Umbilical cord (tissue), 2 donors: ENCODE measurements around the gene ATXN10. TPM values are rescaled to one million over a fixed set of nuclear protein-coding genes. Genes with fewer than 3 reads are reported as not detected.
A peak's percentile ranks its signal among the peaks of the same experiment; 100 is the strongest.
"Not testable (repeated sequence)": the region's sequence is repeated elsewhere in the genome, so short reads cannot be mapped to it uniquely, and the experiment has no call there.

Source experiments
- DNase-seq: peaks from one replicate; pipeline ENCODE4 v3.0.0-alpha.2; 2015; ENCODE audit warnings: low spot score
- total RNA-seq: library from RNA; depleted of rRNA; stranded (reverse); fragments of >200 nt; gene quantifications from one replicate; pipeline ENCODE4 v1.2.3, GENCODE V29; 2014; ENCODE audit warnings: low replicate concordance; ENCODE audit not compliant: insufficient read depth

The ATXN10 gene
- total RNA-seq, 1 donor from 2014 or later: 175 TPM

DNA sequence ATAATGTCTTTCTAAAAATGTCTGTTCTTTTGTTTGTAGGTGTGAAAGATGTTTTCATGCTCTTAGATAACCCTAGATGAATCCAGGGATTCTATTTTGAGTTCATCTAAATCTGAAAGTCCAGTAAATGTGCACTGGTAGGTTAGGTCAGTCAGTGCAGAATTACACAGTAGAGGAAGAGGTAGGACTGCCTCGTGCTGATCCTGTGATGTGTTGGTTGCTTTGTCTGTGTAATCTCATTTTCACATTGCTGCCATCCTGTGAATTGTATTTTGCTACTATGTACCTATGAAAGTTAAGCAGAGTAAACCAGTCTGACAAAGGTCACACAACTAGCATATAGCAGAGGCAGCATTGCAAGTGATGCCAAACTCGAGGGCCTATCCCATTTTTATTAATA is 36.5 kb downstream of the ATXN10 start:
- DNase-seq: no peak

DNA sequence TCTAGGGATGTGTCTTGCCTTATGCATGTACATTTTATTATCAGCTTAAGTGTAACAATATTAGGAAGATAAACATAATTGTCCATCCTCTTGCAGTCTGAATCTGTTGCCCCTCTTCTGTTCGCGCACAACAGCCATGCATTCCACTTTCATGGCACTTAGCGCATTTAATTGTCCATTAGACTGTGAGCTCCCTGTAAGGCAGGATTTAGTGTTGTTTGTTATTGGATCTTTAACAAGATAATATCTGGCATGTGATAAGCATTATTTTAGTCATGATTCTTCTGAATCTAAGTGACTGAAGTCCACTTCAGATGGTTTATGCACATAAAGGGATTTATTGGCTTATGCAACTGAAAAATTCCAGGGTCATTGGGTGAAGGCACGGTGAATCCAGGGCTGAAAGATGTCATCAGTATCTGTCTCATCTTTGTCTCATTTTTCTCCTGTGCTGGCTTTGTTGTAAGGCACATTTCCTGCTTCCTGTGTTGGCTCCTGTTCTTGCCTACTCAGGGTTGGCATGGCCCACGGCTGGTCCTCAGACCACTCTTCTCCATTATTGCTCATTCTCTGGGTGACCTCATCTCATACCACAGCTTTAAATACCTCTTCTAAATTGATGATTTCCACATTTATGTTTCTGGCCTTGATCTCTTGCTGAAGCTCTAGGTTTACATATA is 37.6 kb downstream of the ATXN10 start:
- DNase-seq: no peak

DNA sequence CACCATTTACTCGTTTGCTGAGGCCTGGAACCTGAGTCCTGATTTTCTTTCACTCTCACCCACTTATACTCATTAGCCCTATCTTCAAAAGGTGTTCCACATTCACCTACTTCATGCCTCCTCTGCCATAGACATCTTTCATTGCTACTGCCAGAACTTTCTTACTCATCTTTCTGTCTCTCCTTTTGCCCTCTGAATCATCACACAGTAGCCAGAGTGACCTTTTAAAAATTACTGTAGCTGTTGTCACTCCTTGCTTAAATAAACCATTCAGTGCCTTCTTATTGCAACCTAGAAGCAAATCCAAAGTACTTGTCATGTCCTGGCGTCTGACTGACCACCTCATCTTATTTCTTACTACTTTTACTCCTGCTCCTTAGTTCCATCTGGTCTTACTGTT is 38.2 kb downstream of the ATXN10 start:
- DNase-seq: no peak

DNA sequence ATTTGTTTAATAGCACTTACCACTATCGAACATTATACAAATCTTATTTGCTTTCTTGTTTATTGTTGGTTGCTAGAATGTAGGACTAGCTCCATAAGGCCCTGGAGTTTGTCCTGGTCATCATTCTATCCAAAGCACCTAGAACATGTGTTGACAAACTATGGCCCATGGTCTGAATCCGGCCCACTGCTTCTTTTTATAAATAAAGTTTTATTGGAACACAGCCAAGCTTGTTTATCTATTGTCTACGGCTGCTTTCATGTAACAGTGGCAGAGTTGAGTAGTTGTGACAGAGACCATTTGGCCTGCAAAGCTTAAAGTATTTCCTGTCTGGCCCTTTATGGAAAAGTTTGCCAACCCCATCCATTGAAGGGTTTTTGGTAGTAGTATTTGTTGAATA is 38.8 kb downstream of the ATXN10 start:
- DNase-seq: no peak

DNA sequence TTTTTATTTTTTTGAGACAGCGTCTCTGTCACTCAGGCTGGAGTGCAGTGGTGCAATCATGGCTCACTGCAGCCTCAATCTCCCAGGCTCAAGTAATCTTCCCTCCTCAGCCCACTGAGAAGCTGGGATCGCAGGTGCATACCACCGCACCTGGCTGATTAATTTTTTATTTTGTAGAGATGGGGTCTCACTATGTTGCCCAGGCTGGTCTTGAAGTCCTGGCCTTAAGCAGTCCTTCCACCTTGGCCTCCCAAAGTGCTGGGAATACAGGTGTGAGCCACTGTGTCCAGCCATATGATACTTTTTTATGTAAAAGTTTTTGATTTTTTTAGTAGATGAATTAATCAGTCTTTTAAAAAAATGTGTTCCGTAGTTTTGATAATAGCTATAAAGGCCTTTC is 42.8 kb downstream of the ATXN10 start:
- not testable (repeated sequence) for DNase-seq

DNA sequence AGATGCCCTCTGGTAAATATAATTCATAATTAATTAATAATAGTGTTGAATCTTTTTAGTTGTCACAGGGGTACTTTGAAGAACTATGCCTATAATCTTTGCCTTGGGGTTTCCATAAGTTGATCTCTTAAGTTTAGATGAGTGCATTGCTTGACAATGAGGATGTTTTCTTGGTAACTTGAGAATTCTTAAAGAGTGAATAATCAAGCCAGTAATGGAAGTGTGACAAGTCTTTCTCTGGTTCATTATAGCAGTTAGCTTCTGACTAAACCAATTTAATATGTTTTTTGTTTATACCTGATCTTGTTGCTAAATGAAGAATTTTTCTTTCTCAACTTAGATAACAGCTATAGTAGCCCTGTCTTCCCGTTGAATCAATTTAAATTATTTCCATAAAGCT is 46.2 kb downstream of the ATXN10 start:
- peak; percentile 13 for DNase-seq

DNA sequence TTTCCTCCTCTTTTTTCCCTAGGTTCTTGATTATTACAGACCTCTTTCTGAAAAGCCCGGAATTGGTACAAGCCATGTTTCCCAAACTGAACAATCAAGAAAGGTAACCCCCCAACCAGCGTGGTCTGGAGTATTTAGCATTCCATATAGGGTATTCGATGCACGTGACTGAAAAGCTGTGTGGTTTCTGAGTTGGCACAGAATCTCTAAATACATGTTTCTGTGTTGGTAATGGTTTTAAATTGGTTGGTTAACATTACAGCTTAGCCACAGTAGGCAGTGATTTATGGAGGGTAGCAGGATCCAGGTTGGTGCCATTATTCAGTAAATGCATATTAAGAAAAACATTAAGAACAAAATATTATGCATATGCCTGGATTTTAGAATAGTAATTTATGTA is 46.8 kb downstream of the ATXN10 start:
- no peak for DNase-seq

DNA sequence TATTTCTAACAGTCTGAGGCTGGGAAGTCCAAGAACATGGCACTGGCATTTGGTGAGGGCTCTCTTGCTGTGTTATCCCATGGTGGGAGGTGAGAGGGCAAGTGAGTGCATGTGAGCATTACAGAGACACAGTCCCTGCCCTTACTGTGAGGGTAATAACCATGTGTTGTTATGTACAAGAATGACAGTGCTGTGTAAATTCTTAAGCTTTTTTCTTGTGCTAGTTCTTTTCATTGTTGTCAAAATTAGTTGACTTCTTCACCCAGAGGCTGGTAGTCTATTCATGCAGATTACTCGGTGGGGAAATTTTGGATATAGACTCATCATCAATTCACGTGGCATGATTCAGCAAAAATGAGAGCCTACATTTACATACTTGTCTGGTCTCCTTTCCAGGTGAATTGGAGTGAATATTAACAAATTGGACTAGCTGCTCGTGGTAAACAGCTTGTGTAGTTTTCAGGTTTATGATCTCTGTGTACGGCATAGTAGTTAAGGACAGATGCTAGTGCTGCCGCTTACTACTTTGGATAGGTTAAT is 49.3 kb downstream of the ATXN10 start:
- no peak for DNase-seq

DNA sequence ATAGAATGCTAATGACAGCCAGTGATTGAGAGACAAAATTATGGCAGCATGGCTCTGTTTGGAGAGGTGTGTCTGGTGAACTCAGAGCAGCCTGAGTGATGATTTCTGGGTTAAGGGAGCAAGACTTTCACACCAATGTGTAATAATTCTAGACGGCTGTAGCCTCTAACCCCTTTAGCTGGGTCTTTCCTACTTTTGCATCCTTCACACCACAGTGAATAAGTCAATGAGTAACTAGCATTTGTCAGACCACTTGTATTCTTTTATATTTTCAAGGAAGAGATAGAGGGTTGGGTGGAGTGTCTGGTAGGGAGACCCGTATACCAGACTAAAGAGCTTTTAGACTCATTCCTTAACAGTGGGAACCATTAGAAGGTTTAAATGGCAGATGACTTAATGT is 50.4 kb downstream of the ATXN10 start:
- DNase-seq: no peak

DNA sequence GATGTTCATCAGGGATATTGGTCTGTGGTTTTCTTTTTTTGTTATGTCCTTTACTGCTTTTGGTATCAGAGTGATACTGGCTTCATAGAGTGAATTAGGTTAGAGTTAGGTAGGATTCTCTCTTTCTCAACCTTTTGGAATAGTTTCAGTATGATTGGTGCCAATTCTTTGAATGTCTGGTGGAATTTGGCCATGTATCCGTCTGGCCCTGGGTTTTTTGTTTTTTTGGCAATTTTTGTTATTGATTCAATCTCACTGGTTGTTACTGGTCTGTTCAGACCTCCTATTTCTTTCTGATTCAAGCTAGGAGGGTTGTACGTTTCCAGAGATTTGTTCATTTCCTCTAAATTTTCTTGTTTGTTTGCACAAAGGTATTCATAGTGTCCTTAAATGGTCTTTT is 54.4 kb downstream of the ATXN10 start:
- no peak for DNase-seq

DNA sequence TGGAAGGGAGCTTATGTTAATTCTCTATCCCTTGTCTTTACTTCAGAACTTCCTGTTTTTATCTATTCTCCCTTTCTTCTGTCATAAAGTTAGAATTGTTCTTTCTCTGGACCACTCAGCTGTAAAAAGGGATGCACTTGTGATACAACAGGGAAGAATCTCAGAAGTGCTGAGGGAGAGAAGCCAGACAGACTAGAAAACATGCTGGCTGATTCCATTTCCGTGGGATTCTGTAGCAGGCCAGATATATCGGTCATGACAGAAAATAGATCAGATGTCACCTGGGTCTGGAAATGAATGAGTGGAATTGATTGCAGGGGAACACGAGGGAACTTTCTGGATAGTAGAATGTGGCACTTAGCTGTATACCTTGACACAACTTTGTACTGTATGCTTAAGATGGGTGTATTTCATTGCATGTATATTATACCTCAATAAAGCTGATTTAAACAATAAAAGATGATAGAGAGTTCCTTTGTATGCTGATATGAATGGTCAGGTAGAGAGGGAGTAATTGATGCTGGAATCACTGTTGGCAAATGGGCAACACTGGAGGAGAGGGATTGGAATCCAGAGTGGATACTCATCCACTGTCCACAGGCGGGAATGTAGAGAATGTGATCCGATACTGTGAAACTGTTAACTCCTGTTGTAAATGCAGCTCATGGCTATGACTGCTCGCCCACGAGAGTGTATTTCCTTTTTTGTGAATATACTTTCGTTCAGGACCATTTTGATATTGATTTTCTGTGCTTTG is 59.6 kb downstream of the ATXN10 start:
- DNase-seq: peak; percentile 23

DNA sequence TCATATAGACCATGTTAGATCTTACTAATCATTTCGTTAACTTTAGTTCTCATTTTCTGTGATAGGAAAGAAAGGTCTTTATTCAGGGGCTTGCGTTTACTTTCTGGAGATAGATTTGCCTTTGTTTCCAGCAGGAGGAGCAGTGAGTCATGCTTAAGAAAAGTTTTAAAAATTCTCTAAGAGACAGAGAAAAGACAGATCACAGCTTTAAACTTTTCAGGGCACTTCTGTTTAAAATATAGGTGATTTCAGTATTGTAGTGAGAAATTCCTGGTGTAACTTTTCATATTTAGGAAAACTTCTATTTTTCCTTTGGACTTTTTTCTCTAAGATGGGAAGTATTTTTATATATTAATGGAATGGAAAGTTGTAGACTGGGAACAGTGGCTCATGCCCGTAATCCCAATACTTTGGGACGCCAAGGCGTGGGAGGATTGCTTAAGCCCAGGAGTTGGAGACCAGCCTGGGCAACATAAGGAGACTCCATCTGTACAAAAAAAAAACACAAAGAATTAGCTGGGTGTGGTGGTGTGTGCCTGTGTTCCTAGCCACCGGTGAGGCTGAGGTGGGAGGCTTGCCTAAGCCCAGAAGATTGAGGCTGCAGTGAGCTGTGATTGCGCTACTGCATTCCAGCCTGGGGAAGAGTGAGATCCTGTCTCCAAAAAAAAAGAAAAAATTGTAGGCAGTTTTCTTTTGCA is 60.3 kb downstream of the ATXN10 start:
- peak; percentile 42 for DNase-seq

DNA sequence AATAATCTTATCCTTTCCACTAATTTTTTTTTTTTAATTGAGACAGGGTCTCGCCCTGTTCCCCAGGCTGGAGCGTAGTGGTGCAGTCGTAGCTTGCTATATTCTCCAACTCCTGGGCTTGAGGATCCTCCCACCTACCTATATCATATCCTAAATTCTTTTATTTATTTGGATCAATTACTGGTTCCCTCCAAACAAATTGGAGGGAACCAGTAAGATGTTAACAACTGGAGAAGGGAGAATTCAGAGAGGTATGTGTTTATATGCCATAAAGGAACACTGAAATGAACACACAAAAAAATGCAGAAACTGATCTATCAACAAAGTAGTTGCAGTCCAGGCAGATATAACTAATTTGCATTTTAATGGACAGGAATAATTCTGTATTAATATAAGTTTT is 63.6 kb downstream of the ATXN10 start:
- DNase-seq: no peak

DNA sequence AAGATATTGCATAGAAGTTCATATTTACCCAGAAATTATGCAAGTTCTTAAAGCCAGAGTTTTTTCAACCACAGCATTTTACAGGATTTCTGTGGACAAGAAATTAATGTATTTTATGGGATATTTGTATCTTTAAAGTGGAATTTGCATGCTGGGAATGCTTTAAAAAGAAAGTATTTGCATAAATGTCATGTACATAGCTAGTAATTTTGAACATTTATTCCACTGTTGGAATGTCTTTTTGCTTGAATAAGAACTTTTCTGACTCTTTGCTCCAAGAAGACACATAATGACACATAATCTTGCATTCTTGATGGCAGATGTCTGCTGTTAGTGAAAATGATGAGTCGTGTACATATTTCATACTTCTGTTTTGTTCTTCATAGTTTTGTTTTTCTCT is 66.6 kb downstream of the ATXN10 start:
- DNase-seq: no peak

DNA sequence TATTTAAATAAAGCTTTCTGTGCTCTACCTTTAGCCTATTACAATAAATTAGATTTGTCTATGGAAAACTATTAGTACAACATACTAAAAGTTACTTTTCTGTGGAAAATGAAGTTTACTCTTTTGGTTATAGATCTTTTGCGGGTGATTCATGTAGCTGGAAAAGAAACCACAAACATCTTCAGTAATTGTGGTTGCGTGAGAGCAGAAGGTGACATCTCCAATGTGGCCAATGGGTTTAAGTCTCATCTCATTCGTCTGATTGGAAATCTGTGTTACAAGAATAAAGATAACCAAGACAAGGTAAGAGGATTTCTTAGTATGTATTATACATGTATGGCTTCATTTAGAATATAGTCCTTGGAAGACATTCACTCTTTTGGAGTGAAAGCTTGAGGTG is 68.6 kb downstream of the ATXN10 start:
- no peak for DNase-seq

DNA sequence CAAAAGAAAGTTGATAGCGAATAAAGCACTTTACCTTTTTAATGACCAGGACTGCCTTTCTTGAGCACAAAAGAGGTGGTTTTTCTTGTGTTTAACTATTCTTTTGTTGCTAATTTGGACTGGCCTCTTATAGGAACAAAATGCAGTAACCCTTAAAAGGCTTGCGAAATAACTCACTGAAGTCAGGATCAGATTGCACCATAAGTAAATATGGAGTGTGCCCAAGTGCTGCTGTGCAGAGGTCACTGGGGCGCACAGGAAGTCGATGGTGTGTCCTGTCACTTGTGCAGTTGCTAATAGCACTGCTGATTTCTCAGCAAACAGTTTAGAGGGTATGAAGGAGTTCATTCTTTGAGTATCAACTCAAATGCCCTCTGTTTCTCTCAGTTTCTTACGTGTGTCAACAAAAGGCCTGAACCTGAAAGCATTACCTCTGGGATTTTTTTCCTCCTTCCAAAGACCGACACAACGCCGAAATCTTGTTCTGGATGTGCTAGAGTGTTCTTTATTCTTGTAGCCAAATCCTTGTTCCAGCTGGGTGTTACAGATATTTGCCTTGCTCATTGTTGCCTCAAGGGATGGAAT is 71.3 kb downstream of the ATXN10 start:
- no peak for DNase-seq

DNA sequence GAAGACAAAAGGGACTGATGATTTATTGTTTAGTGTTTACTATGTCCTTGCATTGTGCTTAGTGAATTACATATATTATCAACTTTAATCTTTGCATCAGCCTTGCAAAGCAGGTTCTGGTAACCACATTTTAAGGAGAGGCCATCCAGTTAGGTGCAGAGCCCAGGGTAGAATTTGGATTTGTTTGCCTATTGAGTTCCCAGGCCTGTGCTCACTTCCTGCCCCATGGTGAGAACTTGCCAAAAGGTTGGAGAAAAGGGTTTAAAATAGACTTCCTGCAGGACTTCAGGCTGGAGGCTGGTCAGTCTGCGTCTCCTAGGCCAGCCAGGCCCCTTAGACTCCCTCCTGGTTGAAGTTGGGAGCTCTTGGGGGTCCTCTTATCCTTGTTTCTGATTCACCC is 72.1 kb downstream of the ATXN10 start:
- no peak for DNase-seq

DNA sequence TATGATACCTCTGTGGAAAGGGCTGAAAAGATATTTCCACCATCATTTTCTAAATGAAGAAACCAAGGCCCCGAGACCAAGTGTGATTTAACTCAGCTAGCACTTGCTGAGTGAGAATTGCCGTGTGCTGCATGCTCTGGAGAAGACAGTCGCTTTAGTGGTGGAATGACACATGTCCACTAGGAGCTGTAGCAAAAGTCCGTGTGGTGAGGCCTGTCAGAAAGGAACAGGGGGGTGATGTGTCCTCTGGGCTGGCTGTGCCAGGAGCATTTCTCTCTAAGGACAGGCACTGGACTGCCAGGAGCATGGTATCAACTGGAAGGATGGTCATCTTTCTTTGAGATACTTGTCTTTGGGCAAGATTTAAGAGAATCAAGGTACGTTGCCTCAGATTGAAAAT is 72.8 kb downstream of the ATXN10 start:
- DNase-seq: no peak

DNA sequence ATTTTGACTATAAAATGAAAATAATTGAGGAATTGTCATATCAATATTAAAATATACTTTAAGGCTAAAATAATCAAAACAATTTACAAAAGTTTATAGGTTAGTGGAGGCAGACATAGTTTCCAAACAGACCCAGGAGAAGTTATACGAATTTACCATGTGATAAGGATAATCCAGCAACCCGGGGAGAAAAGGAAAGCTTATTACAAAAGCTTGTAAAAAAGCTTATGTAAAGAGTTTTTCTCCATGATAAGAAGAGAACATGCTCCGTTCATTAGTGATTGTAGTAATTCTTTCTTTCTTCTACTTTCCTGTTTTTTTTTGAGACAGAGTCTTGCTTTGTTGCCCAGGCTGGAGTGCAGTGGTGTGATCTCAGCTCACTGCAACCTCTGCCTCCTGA is 79.0 kb downstream of the ATXN10 start:
- DNase-seq: no peak

DNA sequence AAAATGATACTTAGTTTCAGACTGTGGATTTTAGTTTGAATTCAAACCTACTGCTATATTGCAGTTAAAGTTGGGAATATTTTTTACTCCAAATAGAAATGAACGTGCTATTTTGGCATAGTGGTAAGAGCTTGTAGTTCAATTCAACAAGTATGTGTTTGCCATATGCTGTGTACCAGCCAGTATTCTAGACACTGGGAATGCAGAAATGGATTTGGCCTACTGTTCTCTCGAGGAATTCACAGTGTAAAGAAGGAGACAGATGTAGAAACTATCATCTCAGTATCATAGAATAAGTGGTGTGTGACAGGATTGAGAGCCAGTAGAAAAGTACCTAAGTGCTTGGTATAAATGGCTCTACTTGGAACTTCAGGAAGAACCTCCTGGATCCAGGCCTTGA is 80.4 kb downstream of the ATXN10 start:
- DNase-seq: no peak

DNA sequence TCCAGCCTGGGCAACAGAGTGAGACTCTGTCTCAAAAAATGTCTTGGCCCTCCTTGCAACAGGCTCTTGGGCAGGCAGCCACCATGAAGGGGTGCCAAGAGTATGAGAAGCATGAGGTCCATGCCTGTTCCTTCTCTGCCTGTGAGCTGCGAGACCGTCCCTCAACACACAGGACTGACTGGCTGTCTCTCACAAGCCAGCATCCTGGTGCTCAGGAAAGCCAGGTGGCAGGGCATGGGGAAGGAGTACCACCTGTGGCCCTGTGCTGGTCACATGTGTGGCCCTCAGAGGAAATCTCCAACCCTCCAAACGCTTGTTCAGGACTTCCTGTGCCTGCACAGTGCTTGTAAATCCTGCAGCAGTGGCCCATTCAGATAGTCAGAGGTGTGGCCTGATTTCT is 83.2 kb downstream of the ATXN10 start:
- no peak for DNase-seq

DNA sequence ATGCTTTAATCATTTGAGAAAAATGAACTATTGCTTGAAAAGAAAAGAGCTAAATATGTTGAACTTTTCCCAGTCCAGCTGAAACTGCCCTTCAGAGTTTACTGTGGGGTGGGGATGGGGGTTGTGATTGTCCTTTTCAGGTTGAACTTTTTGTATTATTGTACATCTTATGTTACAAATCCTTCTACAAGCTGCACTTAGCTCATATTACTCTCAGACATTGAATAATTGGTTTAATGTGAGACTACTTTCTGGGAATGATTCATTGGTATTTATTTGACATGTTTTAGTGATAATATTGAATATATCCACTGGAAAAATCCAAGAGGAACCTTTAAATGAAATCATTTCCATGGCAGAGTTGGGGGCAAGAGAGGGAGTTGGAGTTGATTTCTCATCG is 84.9 kb downstream of the ATXN10 start:
- DNase-seq: no peak
